HepG2 (cell line): ENCODE data around the gene TFDP2. TPM values are rescaled to one million over a fixed set of nuclear protein-coding genes. Genes with fewer than 3 reads are reported as not detected.

Source experiments
- ATAC-seq: fragments of 200-7000 bp; cut with Tn5 transposase; 3 replicates; pipeline ENCODE4 v1.9.1; 2020; ENCODE audit warnings: mild to moderate bottlenecking, moderate library complexity
- BruUV-seq: library from RNA; stranded (reverse); fragments of 400-500 nt; replicated peaks from 2 replicates; lab custom pipeline; 2021; lab: Mats Ljungman, UMichigan
- CTCF ChIA-PET: fragments of 300-600 bp; formaldehyde crosslinking; extraction: SDS; loops from one replicate; lab custom pipeline; 2021; ENCODE audit warnings: low total read pairs, inconsistent platforms, low intra/inter-chr PET ratio; lab: Yijun Ruan, JAX
- POLR2A ChIA-PET: fragments of 350-600 bp; sonication (Branson Sonifier 250); formaldehyde crosslinking; loops from one replicate; lab custom pipeline; 2020; ENCODE audit warnings: antibody characterized with exemption, inconsistent platforms; lab: Yijun Ruan, JAX
- DNase-seq: peaks from one replicate; pipeline ENCODE4 v3.0.0-alpha.2; 2015; ENCODE audit warnings: low spot score
- FAIRE-seq: peaks from 3 replicates; lab custom pipeline; 2011; peaks lifted over from hg19 to GRCh38; lab: Jason Lieb, UNC
- H2AFZ ChIP-seq: one replicate; pipeline ENCODE4 v1.6.1; 2011; ENCODE audit warnings: low read length, inconsistent platforms
- H3K27ac ChIP-seq: fragments of 300-600 bp; 3 replicates; pipeline ENCODE4 v1.8.0; 2011; ENCODE audit warnings: mixed run types, mild to moderate bottlenecking, mixed read lengths, low read length, inconsistent platforms; ENCODE audit not compliant: insufficient read depth; ENCODE audit errors: extremely low read length
- H3K27me3 ChIP-seq, 2 experiments: fragments of 200-600 bp in 1 of 2; 2 replicates in 1 of 2; 3 replicates in 1 of 2; pipeline versions ENCODE4 v1.6.0 to v1.8.0; 2011; ENCODE audit warnings: low read length in 2 of 2, mild to moderate bottlenecking in 2 of 2, moderate library complexity in 2 of 2, inconsistent platforms in 1 of 2; ENCODE audit not compliant: insufficient read depth in 2 of 2, control insufficient read depth in 1 of 2
- H3K36me3 ChIP-seq, 2 experiments: fragments of 200-600 bp in 1 of 2; replicated peaks in 1 of 2; 2 replicates in 1 of 2; 3 replicates in 1 of 2; pipeline versions ENCODE4 v1.5.1 to v1.8.0; 2011; ENCODE audit warnings: low read length in 2 of 2, inconsistent platforms in 1 of 2; ENCODE audit not compliant: insufficient read depth in 2 of 2, control insufficient read depth in 1 of 2
- H3K4me1 ChIP-seq: 2 replicates; pipeline ENCODE4 v1.5.1; 2012; ENCODE audit warnings: low read length, inconsistent platforms; ENCODE audit not compliant: insufficient read depth
- H3K4me2 ChIP-seq: 2 replicates; pipeline ENCODE4 v1.6.0; 2011; ENCODE audit warnings: low read depth, low read length, inconsistent platforms
- H3K4me3 ChIP-seq, 3 experiments: fragments of 200-600 bp in 1 of 3; sonication (generic), shearing (Covaris generic) in 1 of 3; replicated peaks in 1 of 3; 2 replicates each; pipeline ENCODE4 v1.5.1; 2011 to 2016; ENCODE audit warnings: low read length in 3 of 3, inconsistent platforms in 2 of 3, low read depth in 2 of 3, mild to moderate bottlenecking in 2 of 3, control low read depth in 1 of 3, mixed read lengths in 1 of 3; ENCODE audit not compliant: insufficient read depth in 1 of 3
- H3K79me2 ChIP-seq: one replicate; pipeline ENCODE4 v1.6.1; 2011; ENCODE audit warnings: low read length, inconsistent platforms; ENCODE audit not compliant: insufficient read depth
- H3K9ac ChIP-seq: 2 replicates; pipeline ENCODE4 v1.6.0; 2011; ENCODE audit warnings: mild to moderate bottlenecking, low read depth, low read length, inconsistent platforms; ENCODE audit not compliant: insufficient read depth
- H3K9me3 ChIP-seq: 2 replicates; pipeline ENCODE4 v1.5.1; 2012; ENCODE audit warnings: mild to moderate bottlenecking, low read length
- H4K20me1 ChIP-seq: 2 replicates; pipeline ENCODE4 v1.6.0; 2011; ENCODE audit warnings: inconsistent platforms, mild to moderate bottlenecking, low read length, moderate library complexity; ENCODE audit not compliant: insufficient read depth
- CAMTA2 ChIP-seq: sonication (generic); formaldehyde crosslinking; IDR thresholded peaks from 2 replicates; pipeline ENCODE4 v1.4.0; 2020; ENCODE audit warnings: mild to moderate bottlenecking, missing genetic modification reagents, borderline replicate concordance
- CC2D1A ChIP-seq: sonication (generic); formaldehyde crosslinking; IDR thresholded peaks from 2 replicates; pipeline ENCODE4 v1.8.1; 2023; ENCODE audit warnings: mild to moderate bottlenecking, missing genetic modification reagents
- MAFF ChIP-seq: IDR thresholded peaks from 2 replicates; pipeline ENCODE4 v1.6.1; 2011; ENCODE audit warnings: low read depth, low read length, improper control_type of control experiment
- STAT6 ChIP-seq: sonication (generic); formaldehyde crosslinking; IDR thresholded peaks from 2 replicates; pipeline ENCODE4 v1.4.0; 2020; ENCODE audit warnings: missing genetic modification reagents, mild to moderate bottlenecking, borderline replicate concordance
- ZBTB1 ChIP-seq: sonication (generic); formaldehyde crosslinking; IDR thresholded peaks from 2 replicates; pipeline ENCODE4 v1.4.0; 2020; ENCODE audit warnings: missing genetic modification reagents, borderline replicate concordance
- ZKSCAN1 ChIP-seq: fragments of 150-350 bp; IDR thresholded peaks from 2 replicates; pipeline ENCODE4 v1.6.1; 2014; ENCODE audit warnings: low read length
- ZNF326 ChIP-seq: sonication (generic); formaldehyde crosslinking; IDR thresholded peaks from 2 replicates; pipeline ENCODE4 v1.4.0; 2020; ENCODE audit warnings: missing genetic modification reagents, borderline replicate concordance
- WGBS: methylation state at CpG from one replicate; pipeline ENCODE4 v1.1.6; 2017; ENCODE audit warnings: low lambda C conversion rate; 5-methylcytosine and 5-hydroxymethylcytosine counted together
- in situ Hi-C: cut with HindIII; loops from 2 replicates; pipeline ENCODE4 v1.10.0; 2017; ENCODE audit warnings: low pct_unique_long_range_greater_than_20kb; ENCODE audit not compliant: extremely low pct_ligation_motif_present
- intact Hi-C: fragments of 100-400 bp; cut with micrococcal nuclease; formaldehyde crosslinking; loops from one replicate; pipeline ENCODE4 v1.10.0; 2022; ENCODE audit not compliant: unreplicated experiment
- polyA plus RNA-seq, 8 experiments: library from polyadenylated mRNA; depleted of rRNA in 3 of 8; stranded (reverse) in 7 of 8; unstranded in 1 of 8; fragments of >200 nt; fragmentation: Illumina TruSeq in 4 of 8; extraction: Trizol in 4 of 8; gene quantifications; 2 replicates each; pipeline versions ENCODE4 v1.2.1 to v1.2.3, GENCODE V29; 2011 to 2016; ENCODE audit warnings: low read depth in 4 of 8, missing spikeins in 1 of 8, mixed read lengths in 1 of 8; ENCODE audit not compliant: insufficient read depth in 1 of 8
- total RNA-seq, 5 experiments: library from RNA; depleted of rRNA; stranded (reverse); fragments of >200 nt; fragmentation: Illumina TruSeq; extraction: Trizol; gene quantifications; 2 replicates each; pipeline ENCODE4 v1.2.3, GENCODE V29; 2016; ENCODE audit warnings: low read depth in 1 of 5

TFDP2 gene
- total and polyA plus RNA-seq, 2 of the 13 experiments (the other 11 are each of a cell fraction or from before 2014, with no cell fraction given): 17.9 to 37.4 TPM

- TF ChIP-seq STAT6: no peak
- TF ChIP-seq CC2D1A: no peak
- TF ChIP-seq ZNF326: no peak
Observed at GRCh38 chr3:142072816-142073215, 76.5 kb downstream of the TFDP2 start (continued).

- Histone ChIP-seq H3K4me1 (no peaks in the 10 kb centered on the region), H2AFZ (no peak overlapping the region), H3K4me3 (no peak overlapping the region), H3K79me2 (no peaks in the 10 kb centered on the region), H3K9ac (no peak overlapping the region), H4K20me1 (no peaks in the 10 kb centered on the region), H3K9me3 (no peaks in the 10 kb centered on the region), H3K36me3 (no peaks in the 10 kb centered on the region), H3K4me2 (no peak overlapping the region), H3K27me3 (no peaks in the 10 kb centered on the region), H3K27ac (no peak overlapping the region)
- TF ChIP-seq ZBTB1: no peak
- no peak for TF ChIP-seq CAMTA2 (CRISPR knock-in tag)
- no peak for TF ChIP-seq MAFF
- no peak for TF ChIP-seq ZKSCAN1
- intact Hi-C loops (no loop called here), in situ Hi-C loops (no loop called here)
- BruUV-seq: no TSS peak
- WGBS: 100% methylated on average over 1 of the region's 1 CpG
- ATAC-seq (no peak), FAIRE-seq (no peak), DNase-seq (no peak)
- POLR2A ChIA-PET: no interaction called here
- CTCF ChIA-PET: no interaction called here
Observed at GRCh38 chr3:142065932-142066331, 83.4 kb downstream of the TFDP2 start.
